Neural cell (in vitro differentiated cells): ENCODE data around the gene GRIN3B. TPM values are rescaled to one million over a fixed set of nuclear protein-coding genes. Genes with fewer than 3 reads are reported as not detected.

Source experiments
- H2AFZ ChIP-seq: fragments of 200-600, 300-800 bp; sonication (generic), shearing (Covaris generic); 2 replicates; pipeline ENCODE4 v1.6.0; 2014; ENCODE audit warnings: low read depth, mild to moderate bottlenecking, antibody characterized with exemption, low read length, moderate library complexity
- H3F3A ChIP-seq: fragments of 200-600 bp; shearing (Covaris generic); 2 replicates; pipeline ENCODE4 v1.6.1; 2016; ENCODE audit warnings: mild to moderate bottlenecking, moderate library complexity, mixed read lengths, antibody characterized with exemption, low read length; ENCODE audit not compliant: insufficient read depth, poor library complexity, severe bottlenecking
- H3K27ac ChIP-seq: fragments of 200-600, 300-800 bp; sonication (generic), shearing (Covaris generic); 2 replicates; pipeline ENCODE4 v1.5.1; 2014; ENCODE audit warnings: mild to moderate bottlenecking, low read length, moderate library complexity
- H3K27me3 ChIP-seq: fragments of 300-800, 200-600 bp; sonication (generic), shearing (Covaris generic); 2 replicates; pipeline ENCODE4 v1.6.0; 2014; ENCODE audit warnings: mild to moderate bottlenecking, low read depth, low read length, moderate library complexity; ENCODE audit not compliant: insufficient read depth
- H3K36me3 ChIP-seq: fragments of 300-800, 200-600 bp; sonication (generic), shearing (Covaris generic); 2 replicates; pipeline ENCODE4 v1.5.1; 2014; ENCODE audit warnings: mild to moderate bottlenecking, antibody characterized with exemption, low read length, moderate library complexity; ENCODE audit not compliant: insufficient read depth
- H3K4me2 ChIP-seq: fragments of 300-800, 200-600 bp; sonication (generic), shearing (Covaris generic); 2 replicates; pipeline ENCODE4 v1.6.0; 2014; ENCODE audit warnings: mild to moderate bottlenecking, low read length
- H3K4me3 ChIP-seq: fragments of 300-800, 200-600 bp; sonication (generic), shearing (Covaris generic); 2 replicates; pipeline ENCODE4 v1.5.1; 2014; ENCODE audit warnings: mild to moderate bottlenecking, low read length, moderate library complexity
- H3K79me2 ChIP-seq: fragments of 200-600 bp; shearing (Covaris generic); replicated peaks from 2 replicates; pipeline ENCODE4 v1.6.0; 2014; ENCODE audit warnings: mild to moderate bottlenecking, low read length, moderate library complexity; ENCODE audit not compliant: insufficient read depth
- H3K9ac ChIP-seq: fragments of 300-800, 200-600 bp; sonication (generic), shearing (Covaris generic); 2 replicates; pipeline ENCODE4 v1.6.1; 2016; ENCODE audit warnings: mild to moderate bottlenecking, low read length, mixed read lengths
- H3K9me2 ChIP-seq: fragments of 200-600 bp; shearing (Covaris generic); 2 replicates; pipeline ENCODE4 v1.6.1; 2016; ENCODE audit warnings: mild to moderate bottlenecking, low read length, mixed read lengths; ENCODE audit not compliant: insufficient read depth
- H3K9me3 ChIP-seq: fragments of 200-600, 300-800 bp; sonication (generic), shearing (Covaris generic); 2 replicates; pipeline ENCODE4 v1.6.1; 2016; ENCODE audit warnings: mild to moderate bottlenecking, mixed run types, low read length, moderate library complexity, mixed read lengths
- H4K20me1 ChIP-seq: fragments of 200-600 bp; shearing (Covaris generic); 2 replicates; pipeline ENCODE4 v1.6.1; 2016; ENCODE audit warnings: mild to moderate bottlenecking, mixed run types; ENCODE audit not compliant: insufficient read depth
- EP300 ChIP-seq: fragments of 450-650 bp; conservative IDR thresholded peaks from 2 replicates; pipeline ENCODE4 v1.6.1; 2014; ENCODE audit warnings: antibody characterized with exemption, mild to moderate bottlenecking, moderate library complexity; ENCODE audit not compliant: poor library complexity, severe bottlenecking
- EZH2 ChIP-seq: fragments of 200-600, 300-800 bp; shearing (Covaris generic), sonication (generic); IDR thresholded peaks from 2 replicates; pipeline ENCODE4 v1.6.1; 2014; ENCODE audit warnings: antibody characterized with exemption, low read length, borderline replicate concordance, mild to moderate bottlenecking; ENCODE audit not compliant: insufficient read depth, poor library complexity, severe bottlenecking
- MXI1 ChIP-seq: fragments of 450-650 bp; conservative IDR thresholded peaks from 2 replicates; pipeline ENCODE4 v1.6.1; 2014; ENCODE audit warnings: antibody characterized with exemption, mild to moderate bottlenecking; ENCODE audit not compliant: poor library complexity, severe bottlenecking
- POLR2AphosphoS5 ChIP-seq: IDR thresholded peaks from 2 replicates; pipeline ENCODE4 v1.6.1; 2012
- RAD21 ChIP-seq: fragments of 450-650 bp; conservative IDR thresholded peaks from 2 replicates; pipeline ENCODE4 v1.6.1; 2014; ENCODE audit warnings: antibody characterized with exemption, mild to moderate bottlenecking, moderate library complexity
- SMC3 ChIP-seq: fragments of 450-650 bp; conservative IDR thresholded peaks from 2 replicates; pipeline ENCODE4 v1.6.1; 2014; ENCODE audit warnings: antibody characterized with exemption, mild to moderate bottlenecking, moderate library complexity; ENCODE audit not compliant: poor library complexity
- TAF1 ChIP-seq: IDR thresholded peaks from 2 replicates; pipeline ENCODE4 v1.6.1; 2012; ENCODE audit warnings: low read depth
- polyA plus RNA-seq: library from polyadenylated mRNA; depleted of rRNA; stranded (reverse); fragments of >200 nt; gene quantifications from 2 replicates; pipeline ENCODE4 v1.2.3, GENCODE V29; 2014
- TF ChIP-seq, protein P1 (sequence below): IDR thresholded peaks from 2 replicates; pipeline ENCODE4 v1.6.1; 2012; ENCODE audit warnings: borderline replicate concordance
- TF ChIP-seq, protein P2 (sequence below): fragments of 450-650 bp; IDR thresholded peaks from 2 replicates; pipeline ENCODE4 v1.5.1; 2014; ENCODE audit warnings: antibody characterized with exemption, mild to moderate bottlenecking, moderate library complexity; ENCODE audit not compliant: poor library complexity, severe bottlenecking

Gene GRIN3B
- polyA plus RNA-seq, 1 donor from 2014 or later, result 0.46 TPM

GRCh38 chr19:991174-991931 is 8.9 kb upstream of the GRIN3B start:
- no peaks in the 10 kb centered on the region for H4K20me1 ChIP-seq
- no peaks in the 10 kb centered on the region for H3K36me3 ChIP-seq
- H3K4me2 ChIP-seq, result no peak overlapping the region
- H2AFZ ChIP-seq, result no peak overlapping the region
- H3K27ac ChIP-seq, result no peak overlapping the region
- no peak overlapping the region for H3K4me3 ChIP-seq
- H3K79me2 ChIP-seq, result no peaks in the 10 kb centered on the region
- H3K9ac ChIP-seq, result no peak overlapping the region
- no peaks in the 10 kb centered on the region for H3K9me2 ChIP-seq
- no peaks in the 10 kb centered on the region for H3F3A ChIP-seq
- H3K27me3 ChIP-seq, result no peaks in the 10 kb centered on the region
- TF ChIP-seq POLR2AphosphoS5 (no peak), RAD21 (no peak), MXI1 (no peak), EP300 (no peak), EZH2 (no peak), SMC3 (no peak), TAF1 (no peak)
- TF ChIP-seq, protein P1, sequence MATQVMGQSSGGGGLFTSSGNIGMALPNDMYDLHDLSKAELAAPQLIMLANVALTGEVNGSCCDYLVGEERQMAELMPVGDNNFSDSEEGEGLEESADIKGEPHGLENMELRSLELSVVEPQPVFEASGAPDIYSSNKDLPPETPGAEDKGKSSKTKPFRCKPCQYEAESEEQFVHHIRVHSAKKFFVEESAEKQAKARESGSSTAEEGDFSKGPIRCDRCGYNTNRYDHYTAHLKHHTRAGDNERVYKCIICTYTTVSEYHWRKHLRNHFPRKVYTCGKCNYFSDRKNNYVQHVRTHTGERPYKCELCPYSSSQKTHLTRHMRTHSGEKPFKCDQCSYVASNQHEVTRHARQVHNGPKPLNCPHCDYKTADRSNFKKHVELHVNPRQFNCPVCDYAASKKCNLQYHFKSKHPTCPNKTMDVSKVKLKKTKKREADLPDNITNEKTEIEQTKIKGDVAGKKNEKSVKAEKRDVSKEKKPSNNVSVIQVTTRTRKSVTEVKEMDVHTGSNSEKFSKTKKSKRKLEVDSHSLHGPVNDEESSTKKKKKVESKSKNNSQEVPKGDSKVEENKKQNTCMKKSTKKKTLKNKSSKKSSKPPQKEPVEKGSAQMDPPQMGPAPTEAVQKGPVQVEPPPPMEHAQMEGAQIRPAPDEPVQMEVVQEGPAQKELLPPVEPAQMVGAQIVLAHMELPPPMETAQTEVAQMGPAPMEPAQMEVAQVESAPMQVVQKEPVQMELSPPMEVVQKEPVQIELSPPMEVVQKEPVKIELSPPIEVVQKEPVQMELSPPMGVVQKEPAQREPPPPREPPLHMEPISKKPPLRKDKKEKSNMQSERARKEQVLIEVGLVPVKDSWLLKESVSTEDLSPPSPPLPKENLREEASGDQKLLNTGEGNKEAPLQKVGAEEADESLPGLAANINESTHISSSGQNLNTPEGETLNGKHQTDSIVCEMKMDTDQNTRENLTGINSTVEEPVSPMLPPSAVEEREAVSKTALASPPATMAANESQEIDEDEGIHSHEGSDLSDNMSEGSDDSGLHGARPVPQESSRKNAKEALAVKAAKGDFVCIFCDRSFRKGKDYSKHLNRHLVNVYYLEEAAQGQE, result no peak
- TF ChIP-seq, protein P2, sequence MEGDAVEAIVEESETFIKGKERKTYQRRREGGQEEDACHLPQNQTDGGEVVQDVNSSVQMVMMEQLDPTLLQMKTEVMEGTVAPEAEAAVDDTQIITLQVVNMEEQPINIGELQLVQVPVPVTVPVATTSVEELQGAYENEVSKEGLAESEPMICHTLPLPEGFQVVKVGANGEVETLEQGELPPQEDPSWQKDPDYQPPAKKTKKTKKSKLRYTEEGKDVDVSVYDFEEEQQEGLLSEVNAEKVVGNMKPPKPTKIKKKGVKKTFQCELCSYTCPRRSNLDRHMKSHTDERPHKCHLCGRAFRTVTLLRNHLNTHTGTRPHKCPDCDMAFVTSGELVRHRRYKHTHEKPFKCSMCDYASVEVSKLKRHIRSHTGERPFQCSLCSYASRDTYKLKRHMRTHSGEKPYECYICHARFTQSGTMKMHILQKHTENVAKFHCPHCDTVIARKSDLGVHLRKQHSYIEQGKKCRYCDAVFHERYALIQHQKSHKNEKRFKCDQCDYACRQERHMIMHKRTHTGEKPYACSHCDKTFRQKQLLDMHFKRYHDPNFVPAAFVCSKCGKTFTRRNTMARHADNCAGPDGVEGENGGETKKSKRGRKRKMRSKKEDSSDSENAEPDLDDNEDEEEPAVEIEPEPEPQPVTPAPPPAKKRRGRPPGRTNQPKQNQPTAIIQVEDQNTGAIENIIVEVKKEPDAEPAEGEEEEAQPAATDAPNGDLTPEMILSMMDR, result no peak
- H3K9me3 ChIP-seq, result no peaks in the 10 kb centered on the region

- no peak overlapping the region for H3K4me3 ChIP-seq
- H2AFZ ChIP-seq, result no peak overlapping the region
- no peak overlapping the region for H3K4me2 ChIP-seq
- H3K9ac ChIP-seq, result no peak overlapping the region
- no peaks in the 10 kb centered on the region for H4K20me1 ChIP-seq
- no peak overlapping the region for H3K27ac ChIP-seq
- no peaks in the 10 kb centered on the region for H3K9me3 ChIP-seq
- no peaks in the 10 kb centered on the region for H3K27me3 ChIP-seq
- H3K36me3 ChIP-seq, result no peaks in the 10 kb centered on the region
- H3K79me2 ChIP-seq, result no peaks in the 10 kb centered on the region
- H3F3A ChIP-seq, result no peaks in the 10 kb centered on the region
- H3K9me2 ChIP-seq, result no peaks in the 10 kb centered on the region
- TF ChIP-seq RAD21 (no peak), SMC3 (no peak), TAF1 (no peak), MXI1 (no peak), POLR2AphosphoS5 (no peak)
- TF ChIP-seq, protein P2, result no peak
- TF ChIP-seq, protein P1, result no peak
These were observed 8.1 kb upstream of the GRIN3B start for GRCh38 chr19:991932-992669.
